Activated CD8-positive, alpha-beta memory T cell treated with anti-CD3 and anti-CD28 coated beads, Interleukin-2, amount 10 ng/mL, durations not matched to agents 7 days and 5 days (primary cell): ENCODE measurements around the gene SRRM1. TPM values are rescaled to one million over a fixed set of nuclear protein-coding genes. Genes with fewer than 3 reads are reported as not detected.
"Not testable (repeated sequence)": the region's sequence is repeated elsewhere in the genome, so short reads cannot be mapped to it uniquely, and the experiment has no call there.

Source experiments
- ATAC-seq: fragments of 150-1000 bp; cut with Tn5 transposase; one replicate; pipeline ENCODE4 v1.10.0; 2021; ENCODE audit warnings: moderate library complexity
- CTCF ChIA-PET: fragments of 350-600 bp; sonication (Branson Sonifier 250); formaldehyde crosslinking; loops from one replicate; lab custom pipeline; 2021; ENCODE audit warnings: antibody characterized with exemption; lab: Charles Lee
- DNase-seq: peaks from one replicate; pipeline ENCODE4 v3.0.0-alpha.2; 2020
- H3K27ac Mint-ChIP-seq: one replicate; pipeline ENCODE4 v1.8.0; 2021; ENCODE audit warnings: mild to moderate bottlenecking, mixed read lengths
- H3K27me3 Mint-ChIP-seq: one replicate; pipeline ENCODE4 v1.8.0; 2021; ENCODE audit warnings: mixed read lengths
- H3K36me3 Mint-ChIP-seq: one replicate; pipeline ENCODE4 v1.8.0; 2021; ENCODE audit warnings: mild to moderate bottlenecking, mixed read lengths
- H3K4me1 Mint-ChIP-seq: one replicate; pipeline ENCODE4 v1.8.0; 2021; ENCODE audit warnings: mixed read lengths
- H3K4me3 Mint-ChIP-seq: one replicate; pipeline ENCODE4 v1.8.0; 2021; ENCODE audit warnings: mild to moderate bottlenecking, moderate library complexity, mixed read lengths
- H3K9me3 Mint-ChIP-seq: one replicate; pipeline ENCODE4 v1.8.0; 2022; ENCODE audit warnings: low read depth, mixed read lengths
- total RNA-seq, 2 experiments: library from RNA; stranded (reverse); gene quantifications; one replicate each; pipeline ENCODE4 v1.2.3, GENCODE V29; 2021

Gene SRRM1
- total RNA-seq, 2 experiments from 2014 or later, result 191 to 215 TPM

DNA sequence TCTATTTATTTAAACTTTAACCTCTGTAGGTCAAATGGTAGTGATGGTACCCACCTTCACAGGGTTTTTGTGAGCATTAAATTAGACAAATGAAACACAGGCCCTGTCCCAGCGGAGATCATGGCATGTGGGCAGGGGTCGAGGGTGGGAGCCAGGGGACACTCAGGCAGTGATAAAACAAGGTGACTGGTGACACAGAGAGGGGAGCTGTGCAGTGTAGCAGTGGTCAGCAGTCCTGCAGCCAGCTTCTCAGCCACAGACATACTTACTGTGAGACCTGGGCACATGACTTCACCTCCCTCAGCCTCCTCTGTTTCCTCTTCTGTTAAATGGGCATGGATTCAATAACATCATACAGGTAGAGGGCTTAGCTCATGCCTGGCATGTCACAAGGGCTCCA, 44.9 kb downstream of the SRRM1 start:
- CTCF ChIA-PET, result interaction anchor here (0.6 to 6.4 kb wide), 48 partner anchors 8 to 517 kb away, joined by 3 to 192 read pairs (median 4); partner anchors contain the start of gene CLIC4
- H3K4me1 Mint-ChIP-seq, result no peaks in the 10 kb centered on the region

DNA sequence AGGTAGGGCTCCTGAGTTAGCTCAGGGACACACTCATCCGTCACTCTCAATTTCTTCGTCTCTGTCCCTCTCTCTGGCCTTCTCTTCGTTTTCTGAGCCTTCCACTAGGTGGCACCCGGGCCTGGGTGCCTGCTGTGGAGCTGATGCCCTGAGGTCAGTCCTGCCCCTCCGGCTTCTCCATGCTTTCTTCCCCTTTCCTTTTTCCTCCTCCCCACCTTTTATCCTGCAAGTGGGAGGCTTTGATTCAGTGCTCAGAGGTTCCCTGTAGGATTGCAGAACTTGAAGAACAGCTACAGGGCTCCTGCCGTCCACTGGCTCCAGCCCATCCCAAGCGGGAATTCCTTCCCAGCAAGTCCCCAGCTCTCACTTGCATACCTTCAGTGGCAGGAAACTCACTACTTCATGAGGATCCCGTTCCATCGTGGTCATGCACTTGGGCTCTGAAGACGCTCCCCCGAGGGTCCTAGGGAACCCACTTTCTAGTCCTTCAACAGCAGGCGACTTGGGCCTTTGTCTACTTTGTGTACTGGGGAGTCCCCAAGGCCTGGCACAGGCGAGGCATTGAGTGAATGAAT, 45.6 kb downstream of the SRRM1 start:
- Mint-ChIP-seq H3K27ac (no peak overlapping the region), H3K27me3 (peaks cover 6% of the 10 kb centered on the region), H3K36me3 (no peaks in the 10 kb centered on the region), H3K4me1 (peaks cover under 1% of the 10 kb centered on the region), H3K4me3 (no peak overlapping the region), H3K9me3 (no peaks in the 10 kb centered on the region)
- CTCF ChIA-PET, result interaction anchor here (0.6 to 6.4 kb wide), 55 partner anchors 9 to 516 kb away, joined by 3 to 192 read pairs (median 4); partner anchors contain the start of gene CLIC4
- ATAC-seq, result peak; percentile 86
- peak; percentile 74 for DNase-seq

More for the DNA sequence above, 44.9 kb downstream of the SRRM1 start:
- H3K27ac Mint-ChIP-seq, result no peak overlapping the region
- H3K4me3 Mint-ChIP-seq, result no peak overlapping the region
- DNase-seq, result no peak
- H3K9me3 Mint-ChIP-seq, result no peaks in the 10 kb centered on the region
- no peaks in the 10 kb centered on the region for H3K36me3 Mint-ChIP-seq
- peaks cover 4% of the 10 kb centered on the region for H3K27me3 Mint-ChIP-seq
- no peak for ATAC-seq

DNA sequence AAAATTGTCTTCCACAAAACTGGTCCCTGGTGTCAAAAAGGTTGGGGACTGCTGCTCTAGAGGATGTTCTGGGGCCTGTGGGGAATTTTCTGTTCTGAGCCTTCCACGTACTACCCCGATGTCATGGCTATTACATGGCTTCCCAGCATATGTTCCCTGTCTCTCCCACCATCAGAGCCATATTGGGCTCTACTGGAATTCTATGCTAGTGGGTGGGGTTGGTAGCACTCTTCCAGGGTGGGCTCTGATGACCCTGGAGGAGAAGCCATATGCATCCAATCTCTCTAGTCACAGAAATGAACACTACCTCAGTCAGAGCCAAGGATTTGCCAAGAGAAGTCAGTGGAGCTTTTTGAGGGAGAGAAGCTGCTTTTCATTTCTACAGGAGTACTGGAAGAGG, 47.9 kb downstream of the SRRM1 start:
- H3K36me3 Mint-ChIP-seq, result no peaks in the 10 kb centered on the region
- H3K27ac Mint-ChIP-seq, result no peak overlapping the region
- H3K27me3 Mint-ChIP-seq, result peaks cover 13% of the 10 kb centered on the region
- CTCF ChIA-PET, result interaction anchor here (1.0 to 6.4 kb wide), 3 partner anchors 73 to 145 kb away, joined by 3 to 192 read pairs (median 118); no protein-coding TSS in a partner anchor
- no peak for ATAC-seq
- DNase-seq, result no peak
- no peaks in the 10 kb centered on the region for H3K9me3 Mint-ChIP-seq
- H3K4me3 Mint-ChIP-seq, result no peak overlapping the region
- peaks cover 15% of the 10 kb centered on the region for H3K4me1 Mint-ChIP-seq

- Mint-ChIP-seq H3K4me3 (no peak overlapping the region), H3K27me3 (peaks cover 19% of the 10 kb centered on the region), H3K27ac (no peak overlapping the region), H3K36me3 (no peaks in the 10 kb centered on the region), H3K9me3 (no peaks in the 10 kb centered on the region), H3K4me1 (peaks cover 20% of the 10 kb centered on the region)
- no peak for ATAC-seq
- no peak for DNase-seq
- CTCF ChIA-PET, result interaction anchor here (0.8 to 2.8 kb wide), 3 partner anchors 17 to 144 kb away, joined by 3 to 8 read pairs (median 3); no protein-coding TSS in a partner anchor
Measured at GRCh38 chr1:24692351-24692980, 49.4 kb downstream of the SRRM1 start.

- Mint-ChIP-seq H3K4me3 (no peak overlapping the region), H3K27me3 (peaks cover 23% of the 10 kb centered on the region), H3K4me1 (peaks cover 21% of the 10 kb centered on the region), H3K27ac (no peak overlapping the region), H3K36me3 (no peaks in the 10 kb centered on the region), H3K9me3 (no peaks in the 10 kb centered on the region)
- CTCF ChIA-PET, result interaction anchor here (2.8 kb wide), 1 partner anchor 137 kb away, joined by 8 read pairs; no protein-coding TSS in a partner anchor
- DNase-seq (no peak), ATAC-seq (no peak)
Measured at GRCh38 chr1:24693827-24694379, 50.8 kb downstream of the SRRM1 start.

DNA sequence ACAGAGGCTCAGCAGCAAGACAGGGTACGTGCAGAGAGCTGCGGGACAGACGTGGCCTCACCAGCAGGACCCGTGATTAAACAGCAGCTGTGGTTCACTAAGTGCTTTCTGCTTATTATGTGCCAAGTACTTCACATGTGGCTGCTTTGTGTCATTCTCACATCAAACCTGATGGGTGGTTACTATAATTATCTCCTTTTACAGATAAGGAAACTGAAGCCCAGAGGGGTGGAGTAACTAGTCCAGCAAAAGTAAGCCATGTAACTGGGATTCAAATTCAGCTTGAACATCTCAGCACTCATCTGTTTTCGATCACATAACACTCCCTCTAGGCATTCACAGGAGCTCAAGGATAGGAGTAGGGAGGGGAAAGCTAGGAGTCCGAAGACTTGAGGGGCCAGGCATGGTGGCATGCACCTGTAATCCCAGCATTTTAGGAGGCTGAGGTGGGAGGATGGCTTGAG, 51.3 kb downstream of the SRRM1 start:
- no peak overlapping the region for H3K4me3 Mint-ChIP-seq
- H3K4me1 Mint-ChIP-seq, result peaks cover 21% of the 10 kb centered on the region
- H3K27ac Mint-ChIP-seq, result no peak overlapping the region
- CTCF ChIA-PET, result interaction anchor here (2.8 kb wide), 1 partner anchor 136 kb away, joined by 8 read pairs; no protein-coding TSS in a partner anchor
- peaks cover 24% of the 10 kb centered on the region for H3K27me3 Mint-ChIP-seq
- no peaks in the 10 kb centered on the region for H3K9me3 Mint-ChIP-seq
- ATAC-seq (peak; percentile 20), DNase-seq (no peak)
- no peaks in the 10 kb centered on the region for H3K36me3 Mint-ChIP-seq

DNA sequence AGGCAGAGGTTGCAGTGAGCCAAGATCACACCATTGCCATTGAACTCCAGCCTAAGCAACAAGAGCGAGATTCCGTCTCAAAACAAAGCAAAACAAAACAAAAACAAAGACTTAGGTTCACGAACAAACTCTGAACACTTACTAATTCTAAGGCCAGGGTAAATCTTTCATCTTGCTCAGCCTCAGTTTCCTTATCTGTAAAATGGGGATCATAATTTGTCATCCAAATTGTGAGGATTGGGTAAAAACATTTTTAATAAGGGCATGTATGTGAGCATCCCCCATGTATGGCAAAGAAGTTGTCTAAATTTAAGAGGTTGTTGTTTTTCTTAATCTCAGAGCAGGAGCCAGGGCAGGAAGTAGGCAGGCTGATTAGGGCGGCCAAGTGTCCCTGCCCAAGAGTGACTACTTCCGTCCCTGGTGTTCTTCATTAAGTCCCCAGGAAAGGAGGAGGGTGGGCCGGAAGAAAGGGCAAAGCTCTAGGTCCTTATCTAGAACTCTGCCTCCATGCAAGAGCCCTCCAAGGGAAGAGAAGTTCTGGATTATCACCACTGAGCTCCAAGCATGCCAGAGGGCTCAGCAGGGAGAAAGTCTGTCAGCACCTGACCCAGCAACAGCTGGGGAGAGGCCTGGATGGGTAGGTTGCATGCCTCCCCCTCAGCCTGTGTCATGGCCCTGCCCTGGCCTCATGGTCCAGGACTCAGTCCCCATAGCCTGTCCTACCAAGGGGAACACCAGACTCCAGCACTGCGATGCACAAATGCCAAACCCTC, 52.3 kb downstream of the SRRM1 start:
- ATAC-seq (no peak), DNase-seq (no peak)
- peaks cover 21% of the 10 kb centered on the region for H3K4me1 Mint-ChIP-seq
- H3K27ac Mint-ChIP-seq, result no peak overlapping the region
- no peaks in the 10 kb centered on the region for H3K36me3 Mint-ChIP-seq
- H3K9me3 Mint-ChIP-seq, result no peaks in the 10 kb centered on the region
- CTCF ChIA-PET, result interaction anchor here (0.7 to 2.8 kb wide), 4 partner anchors 18 to 135 kb away, joined by 3 to 8 read pairs (median 6); no protein-coding TSS in a partner anchor
- H3K27me3 Mint-ChIP-seq, result peaks cover 24% of the 10 kb centered on the region
- H3K4me3 Mint-ChIP-seq, result no peak overlapping the region

DNA sequence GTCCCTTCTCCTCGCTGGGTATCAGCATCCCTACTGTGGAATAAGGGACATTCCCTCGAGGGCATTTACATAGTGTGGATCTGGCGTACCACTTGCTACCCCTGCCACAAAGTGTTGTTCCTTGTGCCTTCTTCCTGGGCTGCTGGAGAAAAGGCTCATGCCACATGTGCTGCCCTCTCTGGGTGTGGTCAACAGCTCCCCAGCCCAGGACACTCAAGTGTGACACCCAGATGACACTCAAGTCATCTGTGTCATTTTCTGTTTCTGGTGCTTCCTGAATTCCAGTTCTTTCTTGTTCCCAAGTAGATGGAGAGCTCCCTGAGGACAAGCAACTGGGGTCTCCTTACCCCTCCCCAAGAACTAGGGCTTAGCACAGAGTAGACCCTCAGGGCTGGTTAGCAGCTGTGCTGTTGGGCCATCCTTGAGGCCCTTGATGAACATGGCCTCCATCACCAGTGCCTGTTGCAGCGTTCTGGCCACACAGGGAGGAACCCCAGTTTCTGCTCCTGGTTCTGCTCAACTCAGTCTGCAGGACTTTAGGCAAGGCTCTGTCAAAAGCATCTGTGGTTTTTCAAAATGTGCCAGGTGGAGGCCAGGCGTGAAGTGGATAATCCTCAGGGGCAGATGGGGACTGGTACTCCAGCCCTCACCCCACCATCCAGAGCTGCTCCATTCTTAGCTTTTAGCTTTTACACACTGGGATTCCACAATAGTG, 53.1 kb downstream of the SRRM1 start:
- no peaks in the 10 kb centered on the region for H3K36me3 Mint-ChIP-seq
- no peak overlapping the region for H3K4me3 Mint-ChIP-seq
- no peak for ATAC-seq
- H3K9me3 Mint-ChIP-seq, result no peaks in the 10 kb centered on the region
- DNase-seq, result no peak
- H3K27me3 Mint-ChIP-seq, result peaks cover 24% of the 10 kb centered on the region
- CTCF ChIA-PET, result interaction anchor here (1.3 to 2.9 kb wide), 3 partner anchors 8 to 135 kb away, joined by 4 to 15 read pairs (median 8); no protein-coding TSS in a partner anchor
- no peak overlapping the region for H3K27ac Mint-ChIP-seq
- peaks cover 21% of the 10 kb centered on the region for H3K4me1 Mint-ChIP-seq

DNA sequence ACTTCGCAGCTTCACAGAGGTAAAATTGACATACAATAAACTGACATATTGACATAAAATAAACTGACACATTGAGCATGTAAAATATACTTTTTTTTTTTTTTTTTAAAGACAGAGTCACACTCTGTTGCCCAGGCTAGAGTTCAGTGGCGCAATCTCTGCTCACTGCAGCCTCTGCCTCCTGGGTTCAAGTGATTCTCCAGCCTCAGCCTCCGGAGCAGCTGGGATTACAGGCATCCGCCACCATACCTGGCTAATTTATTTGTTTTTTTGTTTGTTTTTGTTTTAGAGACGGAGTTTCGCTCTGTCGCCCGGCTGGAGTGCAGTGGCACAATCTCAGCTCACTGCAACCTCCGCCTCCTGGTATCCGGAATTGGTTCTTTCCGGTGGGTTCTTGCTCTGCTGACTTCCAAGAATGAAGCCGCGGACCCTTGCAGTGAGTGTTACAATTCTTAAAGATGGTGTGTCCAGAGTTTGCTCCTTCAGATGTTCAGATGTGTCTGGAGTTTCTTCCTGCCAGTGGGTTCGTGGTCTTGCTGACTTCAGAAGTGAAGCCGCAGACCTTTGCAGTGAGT, 53.7 kb downstream of the SRRM1 start:
- no peaks in the 10 kb centered on the region for H3K36me3 Mint-ChIP-seq
- CTCF ChIA-PET, result interaction anchor here (1.3 to 2.9 kb wide), 5 partner anchors 8 to 138 kb away, joined by 4 to 15 read pairs (median 4); partner anchors contain the start of gene CLIC4
- no peak overlapping the region for H3K27ac Mint-ChIP-seq
- H3K9me3 Mint-ChIP-seq, result no peaks in the 10 kb centered on the region
- no peak for DNase-seq
- no peak overlapping the region for H3K4me3 Mint-ChIP-seq
- H3K4me1 Mint-ChIP-seq, result peaks cover 21% of the 10 kb centered on the region
- no peak for ATAC-seq
- H3K27me3 Mint-ChIP-seq, result peaks cover 22% of the 10 kb centered on the region

DNA sequence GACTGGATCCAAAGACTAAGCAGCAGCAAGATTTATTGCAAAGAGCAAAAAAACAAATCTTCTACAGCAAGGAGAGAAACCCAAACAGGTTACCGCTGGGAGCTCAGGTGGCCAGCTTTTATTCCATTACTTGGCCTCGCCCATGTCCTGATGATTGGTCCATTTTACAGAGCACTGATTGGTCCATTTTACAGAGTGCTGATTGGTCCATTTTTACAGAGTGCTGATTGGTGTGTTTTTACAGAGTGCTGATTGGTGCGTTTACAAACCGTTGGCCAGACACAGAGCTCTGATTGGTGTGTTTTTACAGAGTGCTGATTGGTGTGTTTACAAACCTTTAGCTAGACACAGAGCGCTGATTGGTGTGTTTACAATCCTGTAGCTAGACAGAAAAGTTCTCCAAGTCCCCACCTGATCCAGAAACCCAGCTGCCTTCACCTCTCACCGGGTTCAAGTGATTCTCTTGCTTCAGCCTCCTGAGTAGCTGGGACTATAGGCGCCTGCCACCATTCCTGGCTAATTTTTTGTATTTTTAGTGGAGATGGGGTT, 54.4 kb downstream of the SRRM1 start:
- not testable (repeated sequence) for H3K27ac Mint-ChIP-seq, H3K9me3 Mint-ChIP-seq, H3K36me3 Mint-ChIP-seq, DNase-seq, ATAC-seq, H3K4me3 Mint-ChIP-seq
- peaks cover 21% of the 10 kb centered on the region for H3K4me1 Mint-ChIP-seq
- CTCF ChIA-PET, result interaction anchor here (0.9 to 2.9 kb wide), 5 partner anchors 9 to 137 kb away, joined by 3 to 15 read pairs (median 4); partner anchors contain the start of gene CLIC4
- peaks cover 22% of the 10 kb centered on the region for H3K27me3 Mint-ChIP-seq

DNA sequence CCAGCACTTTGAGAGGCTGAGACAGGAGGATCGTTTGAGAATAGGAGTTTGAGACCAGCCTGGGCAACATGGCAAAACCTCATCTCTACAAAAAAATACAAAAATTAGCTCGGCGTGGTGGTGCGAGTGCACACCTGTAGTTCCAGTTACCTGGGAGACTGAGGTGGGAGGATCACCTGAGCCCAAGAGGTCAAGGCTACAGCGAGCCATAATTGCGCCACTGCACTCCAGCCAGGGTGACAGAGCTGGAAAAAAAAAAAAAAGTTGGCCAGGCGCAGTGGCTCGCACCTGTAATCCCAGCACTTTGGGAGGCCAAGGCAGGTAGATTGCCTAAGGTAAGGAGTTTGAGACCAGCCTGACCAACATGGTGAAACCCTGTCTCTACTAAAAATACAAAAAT, 55.2 kb downstream of the SRRM1 start:
- not testable (repeated sequence) for H3K9me3 Mint-ChIP-seq, H3K27ac Mint-ChIP-seq, H3K4me3 Mint-ChIP-seq, H3K36me3 Mint-ChIP-seq, DNase-seq, ATAC-seq
- CTCF ChIA-PET, result interaction anchor here (1.3 to 2.9 kb wide), 4 partner anchors 10 to 138 kb away, joined by 4 to 15 read pairs (median 4); partner anchors contain the start of gene CLIC4
- Mint-ChIP-seq H3K4me1 (peaks cover 21% of the 10 kb centered on the region), H3K27me3 (peaks cover 21% of the 10 kb centered on the region)
